OCI-LY1 (cell line): ENCODE data around the gene TCHP.

Experiments
- CTCF ChIP-seq: fragments of 200-600 bp; sonication (generic), shearing (Covaris generic); IDR thresholded peaks from 2 replicates; pipeline ENCODE4 v1.5.1; 2017; ENCODE audit warnings: mild to moderate bottlenecking, antibody characterized with exemption, low read length, moderate library complexity, mixed read lengths
- EZH2 ChIP-seq: fragments of 200-600 bp; sonication (generic), shearing (Covaris generic); IDR thresholded peaks from 2 replicates; pipeline ENCODE4 v1.8.0; 2017; ENCODE audit warnings: borderline replicate concordance, mixed run types, mild to moderate bottlenecking, antibody characterized with exemption, low read length, moderate library complexity, mixed read lengths

DNA sequence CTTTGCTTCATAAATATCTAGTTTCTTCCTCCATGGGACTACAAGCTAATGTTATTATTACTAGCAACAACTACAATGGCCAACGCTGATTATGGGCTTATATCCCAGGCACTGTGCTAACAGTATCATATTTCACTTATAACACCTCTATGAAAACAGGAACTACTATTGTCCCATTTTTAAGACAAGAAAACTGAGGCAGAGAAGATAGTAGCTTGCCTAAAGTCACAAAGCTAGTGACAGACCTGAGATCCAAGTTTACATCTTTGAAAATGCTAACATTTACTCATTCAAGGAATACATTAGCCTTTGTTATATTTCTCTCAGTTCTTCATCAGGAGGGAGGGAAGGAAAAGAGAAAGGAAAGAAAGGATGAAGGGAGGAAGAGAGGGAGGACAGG, 63.3 kb downstream of the TCHP start:
- TF ChIP-seq CTCF (no peak), EZH2 (no peak)
